T-helper 2 cell (primary cell): ENCODE data around the gene ZNF76.

Source experiments
- DNase-seq, 5 experiments: peaks; one replicate each; pipeline versions ENCODE4 v3.0.0 to v3.0.0-alpha.2; 2012 to 2022

The ZNF76 gene

DNA sequence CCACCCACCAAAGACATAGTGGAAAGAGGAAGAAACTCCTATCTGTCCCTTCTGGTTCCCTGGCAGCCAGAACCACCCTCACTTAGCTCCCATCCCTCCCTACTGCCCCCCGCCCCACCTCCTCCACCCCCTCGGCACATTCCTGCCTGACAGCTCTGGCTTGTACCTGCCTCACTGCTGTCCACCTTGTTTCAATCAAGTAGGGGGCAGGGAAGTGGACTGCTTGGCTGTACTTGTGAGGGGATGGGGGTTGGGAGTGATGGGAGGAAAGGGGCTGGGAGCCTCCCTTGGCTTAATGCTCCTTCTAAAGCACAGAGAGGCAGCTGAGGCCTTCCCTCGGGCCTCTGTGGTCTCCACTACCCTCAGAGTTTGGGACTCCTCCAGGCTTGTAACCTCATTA, 22.1 kb upstream of the ZNF76 start:
- DNase-seq, result no peak

DNA sequence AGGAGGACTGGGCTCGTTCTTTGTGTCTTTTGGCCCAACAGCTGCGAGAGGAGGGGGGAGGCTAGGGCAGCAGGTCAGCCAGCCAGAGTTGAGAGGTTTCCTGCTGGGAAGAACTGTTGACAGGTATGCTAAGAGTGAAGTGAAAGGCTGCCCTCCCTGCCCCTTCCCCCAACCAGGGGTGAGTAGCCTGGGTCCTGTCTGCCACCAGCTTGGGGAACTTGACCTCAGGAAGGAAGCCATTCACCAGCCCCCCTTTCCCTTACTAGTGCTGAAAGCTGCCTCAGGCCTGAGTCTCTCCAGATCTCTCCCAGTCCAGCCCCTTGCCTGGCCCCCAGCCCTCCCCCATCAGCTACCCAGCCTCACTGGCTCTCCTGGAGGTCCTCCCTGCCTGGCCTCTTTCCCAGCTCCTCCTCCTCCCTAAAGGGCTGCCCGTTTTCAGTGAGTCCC, 20.7 kb upstream of the ZNF76 start:
- DNase-seq, result no peak

DNA sequence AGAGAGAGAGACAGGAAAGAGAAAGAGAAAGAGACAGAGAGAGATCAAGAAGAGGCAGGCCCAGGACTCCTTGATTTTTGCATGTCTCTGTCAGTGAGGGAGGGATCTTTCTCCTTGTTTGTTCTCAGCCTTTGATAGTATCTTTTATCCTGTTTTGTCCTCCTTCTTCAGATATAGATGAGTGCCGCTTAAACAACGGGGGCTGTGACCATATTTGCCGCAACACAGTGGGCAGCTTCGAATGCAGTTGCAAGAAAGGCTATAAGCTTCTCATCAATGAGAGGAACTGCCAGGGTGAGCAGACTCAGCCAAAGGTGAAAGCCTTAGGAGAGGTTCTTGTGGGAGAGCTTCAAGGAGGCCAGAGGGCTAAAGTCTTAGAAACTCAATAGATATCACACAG, 20.0 kb upstream of the ZNF76 start:
- DNase-seq, result no peak

DNA sequence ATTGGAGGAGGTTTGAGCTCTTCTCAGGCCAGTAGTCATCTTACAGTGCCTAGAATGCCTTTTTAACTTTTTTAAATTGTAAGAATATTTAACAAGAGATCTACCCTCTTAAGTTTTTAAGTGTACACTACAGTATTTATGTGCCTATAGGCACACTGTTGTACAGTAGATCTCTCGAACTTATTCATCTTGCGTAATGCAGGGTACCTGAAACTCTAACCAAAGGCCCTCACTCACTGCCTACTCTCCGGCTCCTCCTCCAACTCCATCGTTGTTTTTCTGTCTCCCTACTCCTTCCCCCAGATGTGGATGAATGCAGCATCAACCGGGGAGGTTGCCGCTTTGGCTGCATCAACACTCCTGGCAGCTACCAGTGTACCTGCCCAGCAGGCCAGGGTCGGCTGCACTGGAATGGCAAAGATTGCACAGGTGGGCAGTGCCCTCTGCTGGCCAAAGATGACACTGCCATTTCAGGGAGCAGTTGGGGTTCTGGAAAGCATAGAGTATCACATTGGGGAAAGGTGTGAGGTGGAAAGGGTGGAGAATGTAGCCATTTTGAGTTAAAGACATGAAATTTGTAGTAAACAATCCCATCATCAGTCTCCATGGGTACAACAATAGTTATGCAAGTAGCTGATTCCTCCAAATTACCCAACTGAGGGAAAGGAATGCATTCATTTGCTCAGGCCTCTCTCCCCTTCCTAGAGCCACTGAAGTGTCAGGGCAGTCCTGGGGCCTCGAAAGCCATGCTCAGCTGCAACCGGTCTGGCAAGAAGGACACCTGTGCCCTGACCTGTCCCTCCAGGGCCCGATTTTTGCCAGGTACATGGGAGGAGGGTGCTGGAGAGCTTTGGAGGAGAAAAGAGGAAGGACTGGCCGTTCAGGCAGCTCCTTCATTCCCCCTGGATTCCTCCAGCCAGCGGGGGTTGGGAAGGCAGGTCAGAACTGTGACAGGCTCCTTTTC, 18.4 kb upstream of the ZNF76 start:
- DNase-seq, result peak; percentile 29 to 70 (median 61)

DNA sequence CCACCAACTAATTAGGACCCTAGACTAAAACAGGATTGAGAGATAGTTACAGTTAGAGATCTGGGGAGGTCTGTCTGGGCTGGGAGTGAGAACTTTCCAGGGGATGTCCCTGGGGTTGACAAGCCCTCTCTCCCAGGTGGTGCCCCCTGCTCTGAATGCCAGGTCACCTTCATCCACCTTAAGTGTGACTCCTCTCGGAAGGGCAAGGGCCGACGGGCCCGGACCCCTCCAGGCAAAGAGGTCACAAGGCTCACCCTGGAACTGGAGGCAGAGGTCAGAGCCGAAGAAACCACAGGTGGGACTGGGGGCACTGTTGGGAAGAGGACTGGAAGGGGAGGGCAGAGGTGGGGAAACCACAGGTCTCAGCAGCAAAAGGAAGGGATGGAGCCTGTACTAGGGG, 17.0 kb upstream of the ZNF76 start:
- DNase-seq, result no peak

DNA sequence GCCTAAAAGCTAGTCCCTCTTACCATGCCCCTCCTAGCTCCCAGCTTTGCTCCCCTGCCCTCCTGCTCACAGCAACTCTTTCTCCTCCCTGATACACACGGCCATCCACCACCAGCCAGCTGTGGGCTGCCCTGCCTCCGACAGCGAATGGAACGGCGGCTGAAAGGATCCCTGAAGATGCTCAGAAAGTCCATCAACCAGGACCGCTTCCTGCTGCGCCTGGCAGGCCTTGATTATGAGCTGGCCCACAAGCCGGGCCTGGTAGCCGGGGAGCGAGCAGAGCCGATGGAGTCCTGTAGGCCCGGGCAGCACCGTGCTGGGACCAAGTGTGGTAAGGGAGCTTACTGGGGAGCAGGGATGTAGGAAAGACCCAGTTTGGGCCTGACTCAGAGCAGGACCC, 16.6 kb upstream of the ZNF76 start:
- DNase-seq, result no peak

DNA sequence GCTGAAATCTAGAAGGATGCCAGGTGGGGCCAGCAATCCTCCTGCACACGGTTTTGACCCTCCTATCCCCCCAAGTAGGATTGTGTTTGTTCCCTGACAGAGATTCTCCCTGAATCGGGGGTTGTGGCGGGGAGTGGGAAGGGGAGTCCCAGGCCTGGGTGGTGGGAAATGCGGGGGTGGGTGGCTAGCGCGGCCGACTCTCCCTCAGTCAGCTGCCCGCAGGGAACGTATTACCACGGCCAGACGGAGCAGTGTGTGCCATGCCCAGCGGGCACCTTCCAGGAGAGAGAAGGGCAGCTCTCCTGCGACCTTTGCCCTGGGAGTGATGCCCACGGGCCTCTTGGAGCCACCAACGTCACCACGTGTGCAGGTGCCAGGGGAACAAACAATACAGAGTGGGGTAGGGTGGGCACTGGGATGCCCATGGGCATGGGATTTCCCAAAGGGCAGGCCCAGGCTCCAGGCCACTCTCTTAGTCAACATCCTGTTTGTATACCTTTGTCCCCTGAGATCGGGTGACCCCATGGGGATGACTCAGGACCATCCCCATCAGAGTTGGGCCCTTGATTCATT, 16.1 kb upstream of the ZNF76 start:
- no peak for DNase-seq

DNA sequence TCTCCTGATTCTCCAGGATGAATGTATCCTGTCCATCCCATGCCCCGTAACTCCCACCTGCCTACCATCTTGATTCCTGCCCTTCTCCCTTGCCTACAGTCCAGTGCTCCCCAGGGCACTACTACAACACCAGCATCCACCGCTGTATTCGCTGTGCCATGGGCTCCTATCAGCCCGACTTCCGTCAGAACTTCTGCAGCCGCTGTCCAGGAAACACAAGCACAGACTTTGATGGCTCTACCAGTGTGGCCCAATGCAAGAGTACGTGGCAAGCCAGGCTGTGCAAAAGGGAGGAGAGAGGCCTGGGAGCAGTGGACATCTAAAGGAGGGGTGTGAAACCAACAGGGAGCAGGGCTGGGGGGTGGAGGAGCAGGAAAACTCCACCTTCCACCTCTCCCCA, 15.0 kb upstream of the ZNF76 start:
- DNase-seq, result no peak

DNA sequence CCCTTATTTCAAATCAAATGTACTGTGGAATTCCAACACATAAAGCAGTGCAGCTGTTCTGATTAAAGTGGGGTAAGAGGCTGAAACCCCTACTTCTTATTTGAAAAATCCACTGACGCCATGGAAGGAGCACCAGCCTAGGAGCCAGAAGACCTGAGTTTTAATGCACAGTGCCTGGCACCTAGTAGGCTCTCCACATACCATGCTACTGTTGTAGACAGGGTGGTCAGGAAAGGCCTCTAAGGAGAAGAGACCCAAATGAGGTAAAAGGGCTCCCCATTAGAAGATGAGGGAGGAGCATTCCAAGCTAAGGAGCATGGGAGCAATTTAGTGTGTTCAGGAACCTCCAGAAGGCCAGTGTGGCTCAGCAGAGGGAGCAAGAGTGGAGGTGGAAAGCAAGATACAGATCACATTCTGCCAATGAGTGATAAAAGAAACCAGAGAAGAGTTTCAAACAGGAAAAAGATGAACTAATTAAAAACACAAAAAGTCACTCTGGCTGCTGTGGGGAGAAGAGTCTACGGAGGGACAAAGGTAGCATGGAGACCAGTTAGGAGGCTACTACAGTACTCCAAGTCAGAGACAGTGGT, 11.8 kb upstream of the ZNF76 start:
- DNase-seq, result peak in 1 of 5 experiments; percentile 64

DNA sequence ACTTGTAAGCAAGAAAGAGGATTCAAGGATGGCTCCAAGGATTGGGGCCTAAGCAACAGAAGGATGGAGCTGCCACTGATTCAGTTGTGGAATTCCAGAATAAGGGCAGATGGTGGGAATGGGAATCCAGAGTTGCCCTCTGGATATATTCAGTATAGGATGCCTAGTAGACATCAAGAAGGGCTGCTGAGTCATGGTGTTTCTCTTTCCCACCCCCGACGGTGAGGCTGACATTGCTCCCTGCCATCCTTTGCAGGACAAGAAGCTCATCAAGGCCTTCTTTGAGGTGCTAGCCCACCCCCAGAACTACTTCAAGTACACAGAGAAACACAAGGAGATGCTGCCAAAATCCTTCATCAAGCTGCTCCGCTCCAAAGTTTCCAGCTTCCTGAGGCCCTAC, 11.2 kb upstream of the ZNF76 start:
- DNase-seq, result peak in 1 of 5 experiments; percentile 20

DNA sequence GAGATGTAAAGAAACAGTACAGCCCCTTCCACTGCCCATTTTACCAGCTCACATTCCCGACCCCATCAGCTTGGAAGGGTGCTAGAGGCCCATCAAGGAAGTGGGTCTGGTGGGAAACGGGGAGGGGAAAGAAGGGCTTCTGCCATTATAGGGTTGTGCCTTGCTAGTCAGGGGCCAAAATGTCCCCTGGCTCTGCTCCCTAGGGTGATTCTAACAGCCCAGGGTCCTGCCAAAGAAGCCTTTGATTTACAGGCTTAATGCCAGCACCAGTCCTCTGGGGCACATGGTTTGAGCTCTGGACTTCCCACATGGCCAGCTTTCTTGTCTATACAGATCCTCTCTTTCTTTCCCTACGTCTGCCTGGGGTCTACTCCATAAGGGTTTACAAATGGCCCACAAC, 10.6 kb upstream of the ZNF76 start:
- DNase-seq, result no peak

DNA sequence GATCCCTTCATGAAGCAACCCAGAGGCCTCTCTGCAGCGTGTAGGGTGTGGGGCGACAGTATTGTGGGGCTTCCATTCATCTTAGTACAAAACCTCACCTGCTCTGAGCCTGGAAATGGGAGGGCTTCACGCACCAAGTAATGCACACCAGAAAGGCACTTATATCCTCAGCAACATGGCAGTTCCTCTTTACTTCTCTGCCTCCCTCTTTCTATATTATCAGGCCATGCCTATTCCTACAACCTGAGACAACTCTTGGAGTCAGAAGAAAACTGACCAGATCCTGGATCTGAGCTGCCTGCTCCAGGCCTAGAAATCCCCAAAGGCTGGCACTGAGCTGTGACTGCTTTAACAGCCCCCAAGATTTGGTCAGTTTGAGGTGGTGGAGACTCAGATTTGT, 7.6 kb upstream of the ZNF76 start:
- no peak for DNase-seq

DNA sequence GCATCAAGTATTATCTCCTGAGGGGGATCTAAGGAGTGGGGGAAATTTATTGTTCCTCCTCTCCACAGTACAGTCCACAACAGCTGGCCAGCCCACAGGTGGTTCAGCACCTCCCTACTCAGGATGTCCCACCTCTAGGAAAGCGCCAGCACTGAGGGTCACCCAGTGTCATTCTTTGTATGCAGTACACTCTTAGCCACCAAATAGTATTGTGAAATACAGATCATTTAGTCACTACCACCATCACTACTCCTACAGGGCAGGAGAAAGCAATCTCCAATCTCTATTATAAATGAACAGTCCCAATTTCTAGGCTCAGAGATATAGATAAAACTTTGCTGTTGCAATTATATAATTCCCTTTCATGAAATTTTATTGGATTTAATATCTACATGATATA, 6.3 kb upstream of the ZNF76 start:
- DNase-seq, result no peak

DNA sequence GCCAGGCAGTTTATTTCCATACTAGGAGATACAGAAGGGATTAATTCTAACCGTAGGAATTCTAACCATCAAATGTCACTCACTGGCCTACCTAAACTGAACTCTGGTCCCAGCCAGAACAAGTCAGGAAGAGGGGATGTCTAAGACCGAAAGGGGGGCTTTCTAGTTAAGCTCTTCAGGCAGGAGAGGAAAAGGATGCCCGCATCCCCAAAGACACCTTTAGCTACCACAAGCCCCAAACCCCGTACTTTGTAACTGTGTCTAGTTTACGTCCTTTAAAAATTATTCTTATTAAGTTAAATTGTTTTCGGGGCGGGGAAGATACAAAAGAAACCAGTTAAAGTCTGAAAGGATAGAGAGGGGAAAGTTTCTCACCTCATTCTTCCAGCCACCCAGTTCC, 1.2 kb upstream of the ZNF76 start:
- no peak for DNase-seq

DNA sequence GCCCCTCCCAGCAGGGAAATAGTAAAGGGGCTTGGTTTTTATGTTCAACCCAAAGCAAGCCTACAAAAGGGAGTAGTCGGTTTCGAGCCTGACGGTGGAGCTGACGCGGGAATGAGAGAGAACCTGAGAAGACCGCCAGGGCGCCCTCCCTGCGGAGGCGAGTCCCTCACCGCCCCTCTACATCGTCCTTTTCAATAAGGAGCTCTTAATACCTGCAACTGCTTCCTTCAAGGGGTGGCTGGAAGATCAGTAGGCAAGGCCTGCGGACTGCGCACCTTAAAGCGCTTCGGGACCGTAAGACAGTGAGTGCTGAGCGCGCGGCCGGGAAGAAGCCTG, 709 bp upstream of the ZNF76 start:
- DNase-seq, result peak in 1 of 5 experiments; percentile 44

DNA sequence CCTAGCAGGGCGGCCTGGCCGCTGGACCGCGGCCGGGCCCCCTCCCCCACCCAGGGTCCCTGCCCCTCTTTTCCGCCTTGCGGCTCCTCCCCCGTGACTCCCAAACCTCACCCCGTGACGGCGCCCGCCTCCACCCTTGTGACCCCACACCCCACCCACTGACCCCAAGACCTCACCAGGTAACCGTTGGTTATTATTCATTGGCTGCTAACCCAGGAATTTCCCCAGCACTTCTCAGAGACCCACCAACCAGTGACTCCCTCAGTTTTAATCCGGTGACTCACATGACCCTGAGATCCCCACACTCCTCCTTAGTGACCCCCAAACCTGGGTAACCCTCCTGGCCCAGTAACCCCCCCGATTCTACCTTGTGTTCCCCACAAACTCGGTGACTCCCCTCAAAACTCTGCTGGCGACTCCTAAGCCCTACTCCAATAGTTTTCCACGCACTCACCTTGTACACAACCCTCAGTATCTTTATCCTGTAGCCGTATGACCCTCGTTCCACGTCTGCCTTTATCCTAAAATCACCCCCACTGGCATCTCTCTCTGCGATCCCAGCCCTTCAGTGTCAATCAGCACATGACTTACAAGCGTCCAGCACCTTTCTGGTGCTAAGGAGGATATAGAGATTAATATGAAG, 534 bp downstream of the ZNF76 start:
- DNase-seq, result peak; percentile 60 to 80 (median 79)

DNA sequence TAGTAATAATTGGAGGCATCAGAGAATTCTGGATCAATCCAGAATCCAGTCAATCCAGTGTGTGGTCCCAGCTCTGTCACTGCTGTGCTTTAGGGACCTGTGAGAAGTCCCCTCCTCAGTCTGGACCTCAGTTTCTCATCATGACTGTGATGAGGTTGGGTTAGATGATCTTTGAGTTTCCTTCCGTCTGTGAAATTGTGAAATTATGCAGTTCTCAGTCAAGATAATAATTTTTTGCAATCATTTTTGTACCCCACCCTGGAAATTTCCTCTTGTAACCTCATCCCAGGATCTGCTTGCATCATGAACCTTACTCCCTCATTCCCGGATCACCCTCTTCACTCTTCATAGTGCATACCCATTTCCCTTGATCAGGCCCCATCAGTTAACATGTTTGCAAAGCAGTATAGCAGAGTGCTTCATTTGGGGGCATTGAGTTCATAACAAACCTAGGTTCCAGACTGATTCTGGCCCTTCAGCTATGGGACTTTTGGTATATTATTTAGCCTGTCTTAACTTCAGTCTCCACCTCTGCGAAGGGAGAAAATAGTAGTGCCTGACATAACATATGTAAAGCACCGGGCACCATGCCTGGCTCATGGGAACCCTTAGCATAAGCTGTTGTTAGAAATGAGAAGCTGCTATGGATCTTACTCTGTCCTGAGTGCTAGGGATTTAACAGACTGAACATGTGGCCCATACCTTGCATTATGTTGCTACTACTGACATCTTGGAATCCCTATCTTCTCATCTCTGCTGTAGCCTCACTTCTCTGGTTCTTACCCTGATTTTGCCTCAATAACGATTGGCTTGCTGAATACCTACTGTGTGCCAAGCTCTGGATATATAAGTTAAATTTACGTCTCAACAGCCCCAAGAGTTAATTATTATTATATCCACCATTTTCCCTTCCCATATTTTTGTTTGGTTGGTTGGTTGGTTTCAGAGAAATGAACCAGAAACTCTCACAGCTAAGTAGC, 1.3 kb downstream of the ZNF76 start:
- no peak for DNase-seq

DNA sequence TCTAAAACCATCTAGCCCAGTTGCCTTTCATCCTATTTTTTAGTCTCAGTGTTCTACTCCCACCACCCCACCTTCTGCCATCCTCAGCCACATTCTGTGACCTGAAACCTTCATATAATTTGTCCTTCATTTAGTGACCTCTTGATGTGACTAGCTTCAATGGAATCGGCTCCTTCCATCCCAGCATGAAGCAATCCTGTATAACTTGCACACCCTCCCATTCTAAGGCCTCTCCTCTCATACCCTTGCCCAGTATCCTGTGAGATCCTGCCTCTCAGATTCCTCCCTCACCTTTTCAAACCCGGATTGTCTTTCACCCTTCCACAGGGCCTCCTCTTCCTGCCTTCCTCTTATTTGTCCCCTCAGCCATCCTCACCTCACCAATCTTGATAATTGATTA, 3.1 kb downstream of the ZNF76 start:
- no peak for DNase-seq

DNA sequence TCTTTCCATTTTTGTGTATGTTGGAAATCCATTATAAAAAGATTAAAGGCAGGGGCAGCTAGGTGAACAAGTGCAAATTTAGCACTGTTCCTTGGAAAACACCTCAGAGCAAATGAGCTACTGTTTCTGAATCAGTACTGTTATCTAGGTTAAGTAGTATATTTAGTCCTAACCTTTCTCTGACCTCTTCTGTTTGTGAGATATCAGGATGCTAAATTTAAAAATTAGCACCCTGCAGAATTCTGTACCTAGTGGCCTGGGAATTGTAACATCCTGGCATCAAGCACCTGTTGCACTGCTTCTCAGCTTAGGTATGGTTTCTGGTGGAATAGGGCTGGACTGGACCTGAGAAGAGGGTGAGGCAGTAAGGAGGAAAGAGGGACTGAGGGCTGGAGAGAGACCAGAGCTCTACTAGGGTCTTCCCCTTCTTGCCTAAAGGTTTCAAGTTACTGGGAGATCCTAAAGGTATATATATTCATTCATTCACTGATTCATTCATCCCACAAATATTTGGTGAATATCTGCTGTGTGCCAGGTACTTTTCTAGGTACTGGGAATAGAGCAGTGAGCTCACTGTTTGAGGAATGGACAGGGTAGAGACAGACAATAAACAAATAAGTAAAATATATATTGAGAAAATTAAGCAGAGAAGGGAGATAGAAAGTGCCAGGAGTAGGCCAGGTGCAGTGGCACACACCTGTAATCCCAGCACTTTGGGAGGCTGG, 5.2 kb downstream of the ZNF76 start:
- no peak for DNase-seq

DNA sequence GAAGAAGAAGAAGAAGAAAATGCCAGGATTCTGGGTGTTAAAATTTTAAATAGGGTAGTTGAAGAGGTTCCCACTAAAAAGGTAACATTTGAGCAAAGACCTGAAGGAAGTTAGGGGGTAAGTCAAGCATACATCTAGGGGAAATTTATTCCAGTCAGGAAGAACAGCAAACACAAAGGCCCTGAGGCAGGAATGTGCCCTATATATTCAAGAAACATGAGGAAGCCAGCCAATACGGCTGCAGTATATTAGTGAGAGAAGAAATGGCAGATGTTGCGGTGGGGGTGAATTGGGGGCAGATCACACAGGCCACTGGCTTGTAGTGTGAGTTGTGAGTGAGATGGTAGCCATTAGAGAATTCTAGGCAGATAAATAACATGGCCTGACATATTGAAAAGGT, 6.0 kb downstream of the ZNF76 start:
- DNase-seq, result no peak

DNA sequence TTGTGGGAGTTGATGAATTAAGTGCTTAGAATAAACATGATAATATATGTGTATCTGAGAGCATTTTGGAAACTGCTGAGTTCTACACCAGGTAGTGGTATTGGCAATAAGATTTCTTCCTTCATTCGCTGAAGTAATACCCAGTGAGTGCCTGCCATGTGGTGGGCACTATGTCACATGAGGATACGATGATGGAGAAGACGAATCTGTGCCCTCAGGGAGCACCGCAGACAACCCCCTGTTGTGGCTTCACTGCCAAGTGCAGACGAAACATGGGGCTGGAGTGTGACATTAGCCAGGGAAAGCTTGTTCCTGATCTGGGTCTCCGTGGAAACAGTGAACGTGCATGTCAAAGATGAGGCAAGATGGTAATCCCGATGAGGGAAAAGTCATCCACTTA, 7.9 kb downstream of the ZNF76 start:
- no peak for DNase-seq

DNA sequence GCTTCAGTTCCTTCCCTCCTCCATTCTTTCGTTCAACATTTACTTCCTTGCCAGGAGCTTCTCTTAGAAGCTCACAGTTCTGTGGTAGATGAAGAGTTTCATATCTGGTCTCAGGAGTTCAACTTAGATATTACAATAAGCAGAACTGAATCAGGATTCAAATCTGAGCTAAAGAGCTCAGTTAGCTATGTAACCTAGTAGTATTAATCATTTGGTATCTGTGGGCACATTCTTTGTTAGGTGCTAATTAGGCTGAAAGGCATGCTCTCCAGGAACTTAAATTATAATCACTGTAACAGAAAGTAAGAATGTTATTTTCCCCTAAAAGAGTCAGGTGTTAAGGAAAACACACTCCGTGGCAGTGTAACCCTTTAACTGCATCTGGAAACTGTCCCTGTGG, 8.4 kb downstream of the ZNF76 start:
- DNase-seq, result no peak
